Measurements from ENCODE around the gene AGAP2.

Gene AGAP2

GRCh38 chr12:57751788-57752667 is 13.5 kb upstream of the AGAP2 start, which contains the start of gene CDK4 (continued):
- TF ChIP-seq GLIS1 (tag by site-specific recombination; IDR thresholded peaks at IDR 0.05) (peak; percentile 99), ZNF18 (tag by site-specific recombination; IDR thresholded peaks at IDR 0.05) (no peak), FEZF1 (tag by site-specific recombination; IDR thresholded peaks at IDR 0.05) (peak; percentile 82)
- TF ChIP-seq, protein P1, sequence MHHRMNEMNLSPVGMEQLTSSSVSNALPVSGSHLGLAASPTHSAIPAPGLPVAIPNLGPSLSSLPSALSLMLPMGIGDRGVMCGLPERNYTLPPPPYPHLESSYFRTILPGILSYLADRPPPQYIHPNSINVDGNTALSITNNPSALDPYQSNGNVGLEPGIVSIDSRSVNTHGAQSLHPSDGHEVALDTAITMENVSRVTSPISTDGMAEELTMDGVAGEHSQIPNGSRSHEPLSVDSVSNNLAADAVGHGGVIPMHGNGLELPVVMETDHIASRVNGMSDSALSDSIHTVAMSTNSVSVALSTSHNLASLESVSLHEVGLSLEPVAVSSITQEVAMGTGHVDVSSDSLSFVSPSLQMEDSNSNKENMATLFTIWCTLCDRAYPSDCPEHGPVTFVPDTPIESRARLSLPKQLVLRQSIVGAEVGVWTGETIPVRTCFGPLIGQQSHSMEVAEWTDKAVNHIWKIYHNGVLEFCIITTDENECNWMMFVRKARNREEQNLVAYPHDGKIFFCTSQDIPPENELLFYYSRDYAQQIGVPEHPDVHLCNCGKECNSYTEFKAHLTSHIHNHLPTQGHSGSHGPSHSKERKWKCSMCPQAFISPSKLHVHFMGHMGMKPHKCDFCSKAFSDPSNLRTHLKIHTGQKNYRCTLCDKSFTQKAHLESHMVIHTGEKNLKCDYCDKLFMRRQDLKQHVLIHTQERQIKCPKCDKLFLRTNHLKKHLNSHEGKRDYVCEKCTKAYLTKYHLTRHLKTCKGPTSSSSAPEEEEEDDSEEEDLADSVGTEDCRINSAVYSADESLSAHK (tag by site-specific recombination; IDR thresholded peaks at IDR 0.05), result peak; percentile 68; the same call in 1 of the 2 replicates

GRCh38 chr12:57751432-57751787 is 12.9 kb upstream of the AGAP2 start:
- H3K27ac ChIP-seq (ENCODE audit: extremely low read depth, low read depth, low read length), result peak overlapping the region; percentile 84
- peak overlapping the region; percentile 83 for H3K4me3 ChIP-seq (ENCODE audit: low read depth, low read length)
- no peaks in the 10 kb centered on the region for H3K9me3 ChIP-seq (ENCODE audit: control insufficient read depth, insufficient read depth, low read depth, low read length)
- ChIA-PET CTCF (interaction anchor here (0.6 to 1.8 kb wide), 2 partner anchors 15 to 25 kb away, joined by 3 to 6 read pairs; no protein-coding TSS in a partner anchor), POLR2A (interaction anchor here (0.7 to 1.2 kb wide), 4 partner anchors 15 to 293 kb away, joined by 3 to 4 read pairs (median 4); partner anchors contain the start of genes DDIT3 and TSFM)
- TF ChIP-seq EGR2 (tag by site-specific recombination; IDR thresholded peaks at IDR 0.05; ENCODE audit: low read depth) (no peak), ZBTB11 (tag by site-specific recombination; conservative IDR thresholded peaks at IDR 0.05; ENCODE audit: low read depth) (no peak), ZNF423 (tag by site-specific recombination; IDR thresholded peaks at IDR 0.05) (no peak), PRDM10 (tag by site-specific recombination; IDR thresholded peaks at IDR 0.05) (0 out of 2 replicates have a peak, but pooled peaks have one; percentile 26)
- TF ChIP-seq, protein P2, sequence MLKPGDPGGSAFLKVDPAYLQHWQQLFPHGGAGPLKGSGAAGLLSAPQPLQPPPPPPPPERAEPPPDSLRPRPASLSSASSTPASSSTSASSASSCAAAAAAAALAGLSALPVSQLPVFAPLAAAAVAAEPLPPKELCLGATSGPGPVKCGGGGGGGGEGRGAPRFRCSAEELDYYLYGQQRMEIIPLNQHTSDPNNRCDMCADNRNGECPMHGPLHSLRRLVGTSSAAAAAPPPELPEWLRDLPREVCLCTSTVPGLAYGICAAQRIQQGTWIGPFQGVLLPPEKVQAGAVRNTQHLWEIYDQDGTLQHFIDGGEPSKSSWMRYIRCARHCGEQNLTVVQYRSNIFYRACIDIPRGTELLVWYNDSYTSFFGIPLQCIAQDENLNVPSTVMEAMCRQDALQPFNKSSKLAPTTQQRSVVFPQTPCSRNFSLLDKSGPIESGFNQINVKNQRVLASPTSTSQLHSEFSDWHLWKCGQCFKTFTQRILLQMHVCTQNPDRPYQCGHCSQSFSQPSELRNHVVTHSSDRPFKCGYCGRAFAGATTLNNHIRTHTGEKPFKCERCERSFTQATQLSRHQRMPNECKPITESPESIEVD (tag by site-specific recombination; IDR thresholded peaks at IDR 0.05), result no peak
- TF ChIP-seq, protein P3, sequence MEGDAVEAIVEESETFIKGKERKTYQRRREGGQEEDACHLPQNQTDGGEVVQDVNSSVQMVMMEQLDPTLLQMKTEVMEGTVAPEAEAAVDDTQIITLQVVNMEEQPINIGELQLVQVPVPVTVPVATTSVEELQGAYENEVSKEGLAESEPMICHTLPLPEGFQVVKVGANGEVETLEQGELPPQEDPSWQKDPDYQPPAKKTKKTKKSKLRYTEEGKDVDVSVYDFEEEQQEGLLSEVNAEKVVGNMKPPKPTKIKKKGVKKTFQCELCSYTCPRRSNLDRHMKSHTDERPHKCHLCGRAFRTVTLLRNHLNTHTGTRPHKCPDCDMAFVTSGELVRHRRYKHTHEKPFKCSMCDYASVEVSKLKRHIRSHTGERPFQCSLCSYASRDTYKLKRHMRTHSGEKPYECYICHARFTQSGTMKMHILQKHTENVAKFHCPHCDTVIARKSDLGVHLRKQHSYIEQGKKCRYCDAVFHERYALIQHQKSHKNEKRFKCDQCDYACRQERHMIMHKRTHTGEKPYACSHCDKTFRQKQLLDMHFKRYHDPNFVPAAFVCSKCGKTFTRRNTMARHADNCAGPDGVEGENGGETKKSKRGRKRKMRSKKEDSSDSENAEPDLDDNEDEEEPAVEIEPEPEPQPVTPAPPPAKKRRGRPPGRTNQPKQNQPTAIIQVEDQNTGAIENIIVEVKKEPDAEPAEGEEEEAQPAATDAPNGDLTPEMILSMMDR (tag by site-specific recombination; IDR thresholded peaks at IDR 0.05), result peak; percentile 4; the same call in 1 of the 2 replicates
- H3K4me1 ChIP-seq (ENCODE audit: control insufficient read depth, insufficient read depth, low read length), result peaks cover 16% of the 10 kb centered on the region
- H3K36me3 ChIP-seq (ENCODE audit: control insufficient read depth in 2 of 2, insufficient read depth in 1 of 2, low read length in 2 of 2), result peaks cover 17 to 50% of the 10 kb centered on the region in 2 experiments
